NOMO-1 treated with dmso at 0.1 percent for 144 hours (cell line): ENCODE results near the gene DIO2.
A peak's percentile ranks its signal among the peaks of the same experiment; 100 is the strongest.

Source experiments
- DNase-seq: peaks from one replicate; lab custom pipeline; 2025; ENCODE audit not compliant: unreplicated experiment; lab: John Stamatoyannopoulos, UW

Gene DIO2

DNA sequence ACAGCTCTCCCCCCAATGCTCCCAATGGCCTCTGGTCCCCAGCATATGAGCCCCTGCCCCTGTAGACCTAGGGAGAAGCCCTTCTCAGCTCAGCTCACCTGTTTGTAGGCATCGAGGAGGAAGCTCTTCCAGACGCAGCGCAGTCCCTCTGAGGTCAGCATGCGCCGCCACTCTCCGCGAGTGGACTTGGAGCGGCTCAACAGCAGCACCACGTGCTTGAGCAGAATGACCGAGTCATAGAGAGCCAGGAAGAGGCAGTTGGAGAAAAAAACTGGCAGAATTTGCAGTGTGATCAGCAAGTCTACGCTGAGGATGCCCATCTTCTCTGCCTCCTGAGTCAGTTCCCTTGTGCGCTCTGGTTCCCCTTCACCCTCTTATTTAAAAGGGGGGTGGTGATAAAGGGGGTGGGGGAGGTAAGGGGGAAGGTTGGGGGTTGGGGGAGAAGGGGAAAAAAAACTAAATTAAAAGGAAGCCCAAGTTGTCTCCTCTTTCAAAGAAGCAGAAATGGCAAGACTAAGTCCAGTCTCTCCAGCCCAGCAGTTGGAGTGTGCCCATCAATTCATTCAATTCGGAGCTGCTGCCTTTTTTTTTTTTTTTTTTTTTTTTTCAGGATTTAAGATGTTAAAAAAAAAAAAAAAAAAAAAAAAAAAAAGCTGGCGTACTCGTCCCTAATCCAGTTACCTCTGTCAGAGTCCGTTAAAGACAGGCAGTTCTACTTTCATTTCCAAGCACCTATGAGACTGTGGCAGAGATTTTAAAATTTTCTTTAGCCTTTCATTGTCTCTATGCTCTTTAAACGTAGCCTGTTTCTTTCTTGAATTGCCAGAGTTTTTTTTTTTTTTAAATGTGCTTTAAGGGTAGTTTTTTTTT, at the start of gene DIO2:
TSS of gene DIO2 (minus strand) at position 352 of the 870 bp plus-strand sequence. CDS start at position 320, 32 bp downstream.
- DNase-seq = no peak

DNA sequence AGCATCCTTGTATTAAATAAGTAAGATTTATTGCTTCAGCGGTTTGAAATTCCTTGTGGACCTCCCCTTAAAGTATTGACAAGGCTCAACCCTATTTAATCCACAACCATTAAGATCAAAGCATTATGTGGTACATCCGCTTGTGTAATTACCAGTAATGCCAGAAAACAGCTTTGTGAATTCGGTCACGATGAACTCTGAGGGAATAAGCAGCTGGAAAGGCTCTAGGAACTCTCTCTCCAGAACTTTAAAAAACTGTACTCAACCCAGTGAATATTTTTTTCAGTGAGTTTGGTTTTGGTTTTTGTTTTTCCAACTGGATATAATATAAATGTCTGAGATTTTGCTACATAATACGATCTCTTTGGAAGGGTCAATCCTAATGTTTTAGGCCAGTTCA, 49.3 kb upstream of the DIO2 start:
- no peak for DNase-seq

DNA sequence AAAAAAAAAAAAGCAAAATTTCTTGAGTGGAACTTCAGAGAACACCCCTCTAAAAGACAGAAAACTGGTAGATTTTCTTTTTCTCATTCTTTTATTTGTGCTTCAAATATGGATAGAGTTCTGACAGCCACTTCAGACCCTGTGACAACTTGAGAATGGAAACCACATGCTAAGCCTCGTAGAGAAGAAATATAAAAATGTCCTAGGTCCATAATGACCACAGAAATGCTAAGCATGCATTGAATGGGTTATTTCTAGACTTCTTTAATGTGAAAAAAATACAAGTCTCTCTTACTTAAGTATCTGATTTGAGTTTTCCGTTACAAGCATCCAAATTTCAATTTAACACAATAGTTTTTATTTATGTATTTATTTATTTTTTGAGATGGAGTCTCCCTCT, 28.3 kb upstream of the DIO2 start:
- DNase-seq = no peak

DNA sequence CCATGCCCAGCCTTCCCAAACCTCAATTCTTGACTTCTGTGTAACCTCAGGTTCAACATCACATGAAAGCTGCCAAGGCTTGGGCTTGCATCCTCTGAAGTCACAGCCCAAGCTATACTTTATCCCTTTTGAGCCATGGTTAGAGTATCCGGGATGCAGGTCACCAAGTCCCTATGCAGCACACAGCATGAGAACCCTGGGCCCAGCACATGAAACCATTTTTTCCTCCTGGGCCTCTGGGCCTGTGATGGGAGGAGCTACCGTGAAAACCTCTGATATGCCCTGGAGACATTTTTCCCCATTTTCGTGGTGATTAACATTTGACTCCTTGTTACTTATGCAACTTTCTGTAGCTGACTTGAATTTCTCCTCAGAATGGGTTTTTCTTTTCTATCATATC, 25.8 kb upstream of the DIO2 start:
- no peak for DNase-seq

DNA sequence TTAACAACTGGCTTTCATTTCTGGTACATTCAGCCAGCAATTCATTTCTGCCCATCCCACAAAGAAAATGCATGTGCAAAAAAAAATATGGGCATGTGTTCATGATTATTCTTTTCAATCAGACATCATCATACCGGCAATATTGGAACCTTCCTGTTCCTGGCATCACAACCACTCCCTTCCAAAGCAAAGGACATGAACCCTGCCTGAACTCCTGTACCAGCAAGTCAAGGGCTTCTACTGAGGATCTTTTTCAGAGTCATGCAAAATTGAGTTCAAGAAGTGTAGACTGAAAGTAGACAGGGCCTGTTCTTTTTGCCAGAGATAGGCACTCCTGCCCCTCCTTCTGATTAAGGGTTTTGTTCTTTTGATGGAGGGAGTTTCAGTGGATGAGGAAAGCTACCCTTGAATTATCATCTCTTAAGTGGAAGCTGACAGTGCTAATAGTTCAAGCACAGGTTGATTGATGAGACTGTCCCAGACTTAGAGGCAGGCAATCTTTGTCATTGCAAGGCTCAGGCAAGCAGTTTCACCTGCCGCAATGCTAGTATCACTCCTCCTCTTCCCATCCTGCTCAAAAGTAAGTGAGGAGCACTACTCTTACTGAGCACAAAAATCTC, 22.3 kb upstream of the DIO2 start:
- DNase-seq = no peak

DNA sequence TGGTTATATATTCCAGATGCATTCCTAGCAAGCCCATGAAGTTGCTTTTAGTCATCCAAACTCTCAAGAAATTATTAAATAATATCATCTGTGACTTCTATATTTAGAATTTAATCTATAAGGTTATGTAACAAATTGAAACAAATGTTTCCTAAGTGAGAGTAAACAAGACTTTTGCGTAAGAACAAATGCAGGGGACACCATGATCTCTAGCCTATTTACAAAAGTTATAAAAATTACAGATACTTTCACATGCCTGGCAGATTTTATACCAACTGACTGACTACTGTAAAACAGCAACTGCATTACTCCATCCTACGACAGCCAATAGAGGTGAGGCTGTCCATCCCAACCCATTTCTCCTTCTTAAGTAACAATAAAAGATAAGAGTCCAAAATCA, 20.4 kb upstream of the DIO2 start:
- no peak for DNase-seq

DNA sequence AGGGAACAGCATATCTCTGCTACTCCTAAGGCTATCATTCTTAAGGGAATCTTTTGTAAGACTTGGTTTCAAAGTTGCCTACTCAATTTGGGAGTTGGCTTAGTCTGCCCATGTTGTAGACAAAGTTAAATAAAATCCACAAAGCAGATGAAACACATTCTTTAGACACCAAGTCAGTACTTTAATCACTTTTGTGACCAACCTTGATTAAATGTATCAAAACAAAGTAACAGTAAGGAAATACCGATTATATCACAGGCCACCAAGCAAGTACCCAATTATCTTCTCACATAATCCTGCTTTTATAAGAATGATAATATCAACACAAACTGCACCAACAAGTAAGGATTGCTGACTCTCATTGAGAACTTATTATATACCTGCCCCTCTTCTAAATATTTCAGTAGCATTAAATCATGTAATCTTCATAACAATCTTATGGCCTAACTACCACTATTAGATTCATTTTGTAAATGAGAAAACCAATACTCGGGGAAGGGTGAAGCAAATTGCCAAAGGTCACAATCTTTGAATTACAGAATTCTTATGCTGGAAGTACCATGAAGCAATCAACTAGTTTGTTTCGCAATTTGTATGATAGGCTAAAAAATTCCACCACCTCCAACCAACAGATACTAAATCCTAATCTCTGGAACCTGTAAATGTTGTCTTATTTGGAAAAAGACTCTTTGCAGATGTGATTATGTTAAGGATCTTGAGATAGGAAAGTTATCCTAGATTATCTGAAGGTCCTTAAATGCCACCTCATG, 12.6 kb upstream of the DIO2 start:
- DNase-seq = no peak

DNA sequence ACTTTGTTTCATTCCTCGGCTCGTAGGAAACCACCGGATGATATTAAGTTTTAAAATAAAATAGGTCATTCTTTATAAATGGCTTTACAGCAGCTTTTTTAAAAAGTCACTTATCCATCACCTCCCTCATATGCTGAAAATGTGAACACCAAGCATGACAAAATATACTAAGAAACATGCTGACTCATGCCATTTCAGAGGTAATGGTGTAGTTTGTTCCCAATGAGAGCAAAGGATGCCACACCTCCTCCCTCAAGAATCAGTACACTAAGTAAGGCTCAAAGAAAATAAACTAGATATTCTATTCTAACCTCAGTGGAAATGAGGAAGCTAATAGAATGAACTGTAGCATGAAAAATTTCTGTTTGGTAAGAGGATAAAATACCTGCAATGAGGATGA, 5.5 kb upstream of the DIO2 start:
- no peak for DNase-seq

DNA sequence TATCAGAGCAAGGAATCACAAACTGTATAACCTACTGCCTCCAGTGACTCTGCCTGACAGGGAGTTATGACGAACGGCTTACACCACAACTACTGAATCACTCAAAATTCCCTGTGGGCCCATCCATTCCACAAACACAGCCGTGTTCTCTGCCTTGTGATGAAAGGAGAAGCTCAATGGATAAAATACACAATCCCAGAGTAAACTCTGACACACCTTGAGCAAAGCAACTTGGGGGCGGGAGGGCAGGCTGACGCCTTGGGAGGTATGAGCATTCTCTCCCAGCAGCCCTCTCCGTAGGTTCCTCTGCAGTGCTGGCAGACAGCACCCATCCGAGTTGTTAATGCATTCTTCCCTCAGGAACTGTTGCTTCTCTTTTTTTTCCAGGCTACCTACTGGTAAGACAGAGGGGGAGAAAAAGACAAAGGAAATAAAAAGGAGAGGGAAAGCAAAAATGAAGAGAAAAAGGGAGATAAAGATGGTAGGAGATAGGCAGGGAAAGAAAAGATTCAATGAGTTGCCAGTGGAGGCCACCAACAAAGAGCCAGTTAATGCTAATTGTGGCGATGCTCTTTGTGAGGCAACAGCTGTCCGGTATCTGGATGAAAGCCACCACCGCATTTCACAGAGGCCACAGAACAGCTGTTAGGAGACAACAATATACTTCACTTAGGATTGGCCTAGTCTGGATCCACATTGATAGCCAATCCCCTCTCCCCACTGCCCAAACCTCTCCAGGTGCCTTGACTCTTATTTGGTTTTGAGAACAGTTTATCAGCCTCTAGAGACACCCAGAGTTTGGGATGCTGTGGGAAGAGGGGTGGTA, 4.7 kb upstream of the DIO2 start:
- no peak for DNase-seq

DNA sequence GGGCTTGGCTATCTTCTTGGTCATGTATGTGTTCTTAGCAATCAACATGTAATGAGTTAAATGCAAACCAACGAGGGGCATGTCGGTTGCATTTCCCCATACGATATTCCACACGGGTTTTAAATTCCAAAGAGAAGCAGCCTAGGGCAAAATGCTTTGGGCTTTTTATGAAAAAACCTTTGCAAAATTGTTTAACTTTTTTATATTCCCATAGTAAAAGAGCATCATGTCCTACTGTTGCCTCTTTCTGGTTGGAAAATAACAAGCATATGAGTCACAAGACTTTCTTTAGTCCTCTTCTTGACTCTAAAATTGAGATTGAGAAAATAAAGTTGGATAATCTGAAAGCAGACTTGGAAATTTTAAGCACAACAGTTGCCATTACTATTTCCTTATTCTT, 3.8 kb upstream of the DIO2 start:
- no peak for DNase-seq

DNA sequence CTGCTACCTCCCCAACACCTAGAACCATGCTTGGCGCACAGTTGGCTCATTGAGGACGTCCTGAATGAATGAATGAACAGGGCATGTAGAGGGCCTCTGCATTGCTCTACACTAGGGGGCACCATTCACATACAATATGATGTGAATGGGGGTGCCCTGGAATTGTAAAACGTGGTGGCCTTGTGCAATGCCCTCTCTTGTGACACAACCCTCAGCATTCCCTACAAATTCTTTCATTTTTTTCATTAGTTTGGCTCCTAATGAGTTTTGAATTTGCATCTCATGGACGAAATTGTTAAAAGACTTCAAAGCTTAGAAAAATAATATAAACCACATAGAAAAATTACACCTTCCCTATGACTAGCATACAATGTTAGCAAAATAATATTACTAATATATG, 2.3 kb upstream of the DIO2 start:
- no peak for DNase-seq

DNA sequence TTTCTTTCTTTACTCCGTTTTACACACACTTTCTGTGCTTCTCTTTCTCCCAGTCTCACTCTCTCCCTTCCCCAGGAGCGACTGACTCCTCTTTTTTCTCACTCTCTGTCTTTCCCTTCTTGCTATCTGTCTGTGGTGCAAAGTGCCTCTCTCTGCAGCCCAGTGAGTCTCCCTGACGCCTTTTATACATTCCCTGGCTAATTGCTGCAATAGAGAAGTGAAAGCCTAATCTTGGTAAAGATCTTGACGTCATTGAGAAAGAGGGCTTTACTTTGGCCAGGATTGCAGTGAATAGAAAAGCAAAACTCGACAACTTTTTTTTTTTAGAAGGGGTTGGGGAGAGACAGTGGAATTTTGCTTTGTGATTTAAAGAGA, 706 bp upstream of the DIO2 start:
- DNase-seq = peak; percentile 9

DNA sequence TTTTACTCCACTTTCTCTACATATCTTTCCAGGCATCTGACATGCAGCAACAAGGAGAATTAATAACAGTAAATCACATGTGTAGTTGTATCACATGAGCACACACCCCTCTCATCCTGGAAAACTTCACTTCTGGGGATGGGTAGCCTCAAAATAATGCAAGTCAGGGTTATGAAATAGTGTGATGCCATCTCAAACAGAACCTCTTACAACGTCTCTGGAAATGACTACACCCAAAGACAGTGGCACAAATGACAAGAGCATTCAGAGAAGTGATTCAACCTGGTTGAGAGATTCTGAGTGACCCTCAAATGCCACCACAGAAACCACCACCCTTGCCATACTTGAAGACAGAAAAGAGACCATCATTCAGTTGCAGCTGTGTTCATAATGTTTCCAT, 2.8 kb downstream of the DIO2 start:
- no peak for DNase-seq

DNA sequence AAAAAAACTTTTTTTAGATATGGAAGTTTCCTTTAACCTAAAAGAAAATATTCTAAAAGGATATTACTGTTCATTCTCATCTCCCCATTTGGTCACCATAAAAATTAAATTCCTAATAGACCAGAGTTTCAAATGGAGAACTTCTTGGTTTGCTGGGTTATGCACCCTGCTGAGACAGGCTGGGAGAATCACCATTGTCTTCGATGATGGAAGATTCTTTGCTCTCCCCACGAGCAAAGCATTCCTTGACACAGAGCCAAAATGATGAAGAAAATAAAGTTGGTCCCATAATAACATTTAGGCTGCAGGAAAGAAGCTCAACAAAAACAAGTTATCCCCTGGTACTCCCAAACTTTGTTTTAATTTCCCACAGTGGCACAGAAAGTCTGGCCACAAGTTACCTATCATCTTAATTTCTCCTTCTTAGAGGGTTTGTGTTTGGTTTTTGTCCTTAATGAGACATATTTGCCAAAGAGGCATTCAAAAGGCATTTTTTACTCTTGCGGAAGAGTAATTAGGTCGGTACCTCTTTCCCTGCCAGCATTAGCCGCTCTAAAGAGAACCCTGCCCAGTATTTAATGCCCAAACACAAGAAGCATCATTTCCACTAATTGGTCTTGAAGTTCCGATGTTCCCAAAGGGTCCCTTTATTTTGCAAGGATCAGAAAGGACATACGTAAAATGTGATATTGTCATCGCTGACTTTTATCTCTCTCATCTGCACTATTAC, 4.8 kb downstream of the DIO2 start:
- DNase-seq = no peak

DNA sequence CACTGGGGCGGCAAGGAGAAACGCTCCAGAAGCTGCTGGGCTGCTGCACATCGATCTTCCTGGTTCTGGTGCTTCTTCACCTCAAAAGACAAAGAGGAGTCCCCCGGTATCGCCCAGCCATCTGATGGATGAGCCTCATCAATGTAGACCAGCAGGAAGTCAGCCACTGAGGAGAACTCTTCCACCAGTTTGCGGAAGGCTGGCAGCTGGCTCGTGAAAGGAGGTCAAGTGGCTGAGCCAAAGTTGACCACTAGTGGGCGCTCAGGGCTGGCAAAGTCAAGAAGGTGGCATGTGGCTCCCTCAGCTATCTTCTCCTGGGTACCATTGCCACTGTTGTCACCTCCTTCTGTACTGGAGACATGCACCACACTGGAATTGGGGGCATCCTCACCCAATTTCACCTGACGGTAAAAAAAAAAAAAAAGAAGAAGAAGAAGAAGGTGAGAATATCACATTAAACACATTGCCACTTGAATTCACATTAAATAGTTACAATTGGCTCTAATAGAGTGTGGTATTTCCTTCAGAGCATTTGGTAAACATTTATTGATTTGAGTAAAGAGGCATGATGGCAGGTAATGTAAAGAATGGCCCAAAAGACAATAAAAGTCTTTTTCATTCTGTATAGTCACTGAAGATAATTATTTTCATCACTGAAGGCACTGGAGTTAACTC, 8.3 kb downstream of the DIO2 start:
- no peak for DNase-seq

DNA sequence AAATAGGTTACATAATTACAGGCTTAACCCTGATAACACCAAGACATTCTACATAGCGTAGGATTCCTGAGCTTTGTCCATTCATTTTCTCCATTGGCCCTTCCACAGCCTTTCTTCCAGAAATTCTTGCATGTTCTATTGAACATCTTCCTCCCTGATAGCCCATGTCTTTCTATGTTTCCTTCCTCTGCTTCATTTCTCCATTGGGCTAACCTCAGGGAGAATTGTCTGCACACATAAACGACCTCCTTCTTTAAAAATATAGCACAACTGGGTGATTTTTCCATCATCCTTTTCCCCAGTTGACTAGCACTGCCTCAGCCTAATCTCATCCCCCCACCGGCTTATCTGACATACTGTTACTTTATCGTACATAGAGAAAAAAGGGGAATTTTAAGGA, 11.2 kb downstream of the DIO2 start:
- DNase-seq = no peak

DNA sequence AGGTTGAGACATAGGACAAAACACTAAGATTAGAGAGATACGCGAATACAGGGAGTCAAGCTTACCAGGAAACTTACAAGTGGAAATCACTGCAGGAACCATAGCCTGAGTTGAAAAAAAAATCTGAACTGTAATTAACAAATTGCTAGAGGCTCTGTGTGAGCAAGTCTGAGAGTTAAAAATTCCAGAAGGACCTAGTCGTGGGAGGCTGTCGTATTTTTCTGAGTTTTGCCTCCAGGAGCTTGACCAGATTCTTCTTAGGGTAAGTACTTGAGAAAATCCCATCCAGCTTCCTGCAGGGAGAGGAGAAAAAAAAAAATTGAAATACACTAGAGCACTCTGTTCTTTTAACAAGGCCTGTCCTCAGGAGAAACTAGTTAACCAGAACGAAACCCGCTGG, 22.7 kb downstream of the DIO2 start:
- DNase-seq = no peak

DNA sequence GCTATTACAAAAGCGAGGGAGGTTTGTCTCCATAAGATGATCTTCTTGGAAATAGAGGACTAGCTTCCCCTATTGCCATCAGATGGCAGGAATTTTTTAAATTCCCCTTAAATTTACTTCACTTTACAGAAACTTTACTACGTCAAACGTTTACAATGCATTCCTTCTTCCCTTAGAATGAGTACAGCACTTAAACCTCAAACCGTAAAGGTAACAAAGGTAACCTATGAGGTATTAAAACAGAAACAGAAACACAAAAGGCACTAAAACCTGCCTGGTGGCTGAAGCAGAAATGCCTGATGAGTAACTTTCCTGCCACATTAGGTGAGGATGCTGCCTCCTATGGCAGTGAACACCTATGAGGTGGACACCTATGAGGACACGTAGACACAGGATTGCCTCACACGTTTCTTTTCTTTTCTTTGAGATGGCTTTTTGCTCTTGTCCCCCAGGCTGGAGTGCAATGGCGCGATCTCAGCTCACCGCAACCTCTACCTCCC, 25.0 kb downstream of the DIO2 start:
- DNase-seq = no peak

DNA sequence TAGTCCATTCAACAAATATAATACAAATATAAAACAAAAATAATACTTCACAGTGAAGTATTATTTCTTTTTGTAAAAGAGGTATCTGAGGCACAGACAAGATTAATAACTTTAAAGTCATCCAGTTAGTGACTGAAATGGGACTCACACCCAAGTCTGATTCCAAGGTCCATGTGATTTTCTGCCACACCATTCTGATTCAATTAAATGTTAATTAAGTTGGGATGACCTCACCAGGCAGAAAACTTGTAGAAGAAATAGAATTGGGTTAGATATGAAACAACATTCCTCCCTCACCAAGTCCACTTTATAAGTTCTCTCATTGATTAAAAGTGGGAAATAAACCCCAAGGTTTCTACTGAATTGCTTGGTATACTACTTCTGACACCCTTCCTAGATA, 34.4 kb downstream of the DIO2 start:
- no peak for DNase-seq
